Measurements from ENCODE around the gene POU2F1.

Gene POU2F1

GRCh38 chr1:167447521-167448136 lies 226.9 kb downstream of the POU2F1 start:
- no peak for DNase-seq

- no peak for DNase-seq
Measured at GRCh38 chr1:167450843-167451242, 230.2 kb downstream of the POU2F1 start.

- no peak for DNase-seq
Measured at GRCh38 chr1:167452483-167452882, 231.8 kb downstream of the POU2F1 start.

- no peak for DNase-seq
Measured at GRCh38 chr1:167453123-167453522, 232.4 kb downstream of the POU2F1 start.

GRCh38 chr1:167454304-167454893 lies 233.7 kb downstream of the POU2F1 start:
- no peak for DNase-seq

GRCh38 chr1:167454894-167455785 lies 234.5 kb downstream of the POU2F1 start:
- no peak for DNase-seq

GRCh38 chr1:167455786-167456446 lies 235.2 kb downstream of the POU2F1 start:
- DNase-seq: no peak

- no peak for DNase-seq
Measured at GRCh38 chr1:167456524-167456923, 235.8 kb downstream of the POU2F1 start.

GRCh38 chr1:167456926-167457325 lies 236.2 kb downstream of the POU2F1 start:
- no peak for DNase-seq

- DNase-seq: no peak
Measured at GRCh38 chr1:167457936-167458584, 237.4 kb downstream of the POU2F1 start.

- DNase-seq: no peak
Measured at GRCh38 chr1:167460836-167461235, 240.2 kb downstream of the POU2F1 start.

GRCh38 chr1:167462341-167462740 lies 241.7 kb downstream of the POU2F1 start:
- DNase-seq: no peak

GRCh38 chr1:167463080-167463479 lies 242.4 kb downstream of the POU2F1 start:
- no peak for DNase-seq

GRCh38 chr1:167463875-167464575 lies 243.3 kb downstream of the POU2F1 start:
- DNase-seq: no peak

- DNase-seq: no peak
Measured at GRCh38 chr1:167465018-167465417, 244.3 kb downstream of the POU2F1 start.

GRCh38 chr1:167465743-167466142 lies 245.1 kb downstream of the POU2F1 start:
- no peak for DNase-seq

- no peak for DNase-seq
Measured at GRCh38 chr1:167467126-167467710, 246.5 kb downstream of the POU2F1 start.

- DNase-seq: no peak
Measured at GRCh38 chr1:167467752-167468151, 247.1 kb downstream of the POU2F1 start.

GRCh38 chr1:167469280-167469965 lies 248.7 kb downstream of the POU2F1 start:
- DNase-seq: no peak

- DNase-seq: no peak
Measured at GRCh38 chr1:167471568-167471967, 250.9 kb downstream of the POU2F1 start.
